Measurements from ENCODE around the gene CDKAL1.

The CDKAL1 gene

GRCh38 chr6:20569000-20569610 is 34.8 kb downstream of the CDKAL1 start:
- H3K4me1 ChIP-seq (ENCODE audit: control insufficient read depth in 1 of 2, insufficient read depth in 2 of 2, low read length in 2 of 2), result no peaks in the 10 kb centered on the region
- H3K27me3 ChIP-seq (ENCODE audit: control insufficient read depth in 1 of 2, insufficient read depth in 2 of 2, low read length in 2 of 2), result no peaks in the 10 kb centered on the region
- H3K27ac ChIP-seq (ENCODE audit: low read depth, low read length), result no peak overlapping the region
- H3K9ac ChIP-seq (ENCODE audit: low read depth in 1 of 2, low read length in 2 of 2), result no peak overlapping the region
- no peaks in the 10 kb centered on the region for H3K36me3 ChIP-seq (ENCODE audit: control insufficient read depth in 1 of 2, insufficient read depth in 2 of 2, low read length in 2 of 2)
- no peaks in the 10 kb centered on the region for H3K9me3 ChIP-seq (ENCODE audit: control insufficient read depth in 1 of 2, low read length in 2 of 2)
- no peak overlapping the region for H3K4me3 ChIP-seq (ENCODE audit: low read depth in 1 of 2, low read length in 2 of 2)

- Histone ChIP-seq H3K9me3 (ENCODE audit: control insufficient read depth in 1 of 2, low read length in 2 of 2) (no peaks in the 10 kb centered on the region), H3K36me3 (ENCODE audit: control insufficient read depth in 1 of 2, insufficient read depth in 2 of 2, low read length in 2 of 2) (peaks cover 0 to 2% of the 10 kb centered on the region in 2 donors), H3K4me1 (ENCODE audit: control insufficient read depth in 1 of 2, insufficient read depth in 2 of 2, low read length in 2 of 2) (no peaks in the 10 kb centered on the region), H3K9ac (ENCODE audit: low read depth in 1 of 2, low read length in 2 of 2) (no peak overlapping the region), H3K27ac (ENCODE audit: low read depth, low read length) (no peak overlapping the region), H3K27me3 (ENCODE audit: control insufficient read depth in 1 of 2, insufficient read depth in 2 of 2, low read length in 2 of 2) (no peaks in the 10 kb centered on the region), H3K4me3 (ENCODE audit: low read depth in 1 of 2, low read length in 2 of 2) (no peak overlapping the region)
These were observed 37.0 kb downstream of the CDKAL1 start for GRCh38 chr6:20571261-20571660.

- no peaks in the 10 kb centered on the region for H3K27me3 ChIP-seq (ENCODE audit: control insufficient read depth in 1 of 2, insufficient read depth in 2 of 2, low read length in 2 of 2)
- peaks cover 0 to 7% of the 10 kb centered on the region in 2 donors for H3K36me3 ChIP-seq (ENCODE audit: control insufficient read depth in 1 of 2, insufficient read depth in 2 of 2, low read length in 2 of 2)
- H3K4me1 ChIP-seq (ENCODE audit: control insufficient read depth in 1 of 2, insufficient read depth in 2 of 2, low read length in 2 of 2), result no peaks in the 10 kb centered on the region
- no peaks in the 10 kb centered on the region for H3K9me3 ChIP-seq (ENCODE audit: control insufficient read depth in 1 of 2, low read length in 2 of 2)
- no peak overlapping the region for H3K9ac ChIP-seq (ENCODE audit: low read depth in 1 of 2, low read length in 2 of 2)
- no peak overlapping the region for H3K4me3 ChIP-seq (ENCODE audit: low read depth in 1 of 2, low read length in 2 of 2)
- no peak overlapping the region for H3K27ac ChIP-seq (ENCODE audit: low read depth, low read length)
These were observed 38.0 kb downstream of the CDKAL1 start for GRCh38 chr6:20572288-20572687.

GRCh38 chr6:20572940-20573339 is 38.7 kb downstream of the CDKAL1 start:
- no peak overlapping the region for H3K4me3 ChIP-seq (ENCODE audit: low read depth in 1 of 2, low read length in 2 of 2)
- H3K4me1 ChIP-seq (ENCODE audit: control insufficient read depth in 1 of 2, insufficient read depth in 2 of 2, low read length in 2 of 2), result no peaks in the 10 kb centered on the region
- H3K27me3 ChIP-seq (ENCODE audit: control insufficient read depth in 1 of 2, insufficient read depth in 2 of 2, low read length in 2 of 2), result no peaks in the 10 kb centered on the region
- peaks cover 0 to 9% of the 10 kb centered on the region in 2 donors for H3K36me3 ChIP-seq (ENCODE audit: control insufficient read depth in 1 of 2, insufficient read depth in 2 of 2, low read length in 2 of 2)
- H3K9me3 ChIP-seq (ENCODE audit: control insufficient read depth in 1 of 2, low read length in 2 of 2), result no peaks in the 10 kb centered on the region
- no peak overlapping the region for H3K9ac ChIP-seq (ENCODE audit: low read depth in 1 of 2, low read length in 2 of 2)
- H3K27ac ChIP-seq (ENCODE audit: low read depth, low read length), result no peak overlapping the region

DNA sequence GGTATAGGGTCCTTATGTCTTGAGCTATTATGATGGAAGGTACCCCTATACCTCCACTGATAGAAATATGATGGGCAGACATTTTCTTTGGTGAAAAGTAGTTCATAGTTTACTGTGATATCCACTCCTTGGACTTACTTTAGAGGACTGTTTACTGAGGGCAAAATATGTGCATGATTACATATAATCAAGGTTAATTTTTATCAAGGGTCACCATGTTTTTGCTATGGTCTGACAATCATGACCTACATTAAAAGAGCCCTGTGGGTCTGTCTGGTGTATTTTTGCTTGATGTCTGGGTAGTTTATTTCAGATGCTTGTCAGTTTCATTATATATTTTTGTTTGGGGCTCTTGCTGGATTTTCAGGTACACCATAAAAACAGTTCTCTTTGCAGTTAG is 40.1 kb downstream of the CDKAL1 start:
- H3K9me3 ChIP-seq (ENCODE audit: control insufficient read depth in 1 of 2, low read length in 2 of 2), result no peaks in the 10 kb centered on the region
- no peak overlapping the region for H3K27ac ChIP-seq (ENCODE audit: low read depth, low read length)
- H3K27me3 ChIP-seq (ENCODE audit: control insufficient read depth in 1 of 2, insufficient read depth in 2 of 2, low read length in 2 of 2), result no peaks in the 10 kb centered on the region
- H3K9ac ChIP-seq (ENCODE audit: low read depth in 1 of 2, low read length in 2 of 2), result no peak overlapping the region
- H3K36me3 ChIP-seq (ENCODE audit: control insufficient read depth in 1 of 2, insufficient read depth in 2 of 2, low read length in 2 of 2), result peaks cover 0 to 9% of the 10 kb centered on the region in 2 donors
- H3K4me1 ChIP-seq (ENCODE audit: control insufficient read depth in 1 of 2, insufficient read depth in 2 of 2, low read length in 2 of 2), result no peaks in the 10 kb centered on the region
- H3K4me3 ChIP-seq (ENCODE audit: low read depth in 1 of 2, low read length in 2 of 2), result no peak overlapping the region

DNA sequence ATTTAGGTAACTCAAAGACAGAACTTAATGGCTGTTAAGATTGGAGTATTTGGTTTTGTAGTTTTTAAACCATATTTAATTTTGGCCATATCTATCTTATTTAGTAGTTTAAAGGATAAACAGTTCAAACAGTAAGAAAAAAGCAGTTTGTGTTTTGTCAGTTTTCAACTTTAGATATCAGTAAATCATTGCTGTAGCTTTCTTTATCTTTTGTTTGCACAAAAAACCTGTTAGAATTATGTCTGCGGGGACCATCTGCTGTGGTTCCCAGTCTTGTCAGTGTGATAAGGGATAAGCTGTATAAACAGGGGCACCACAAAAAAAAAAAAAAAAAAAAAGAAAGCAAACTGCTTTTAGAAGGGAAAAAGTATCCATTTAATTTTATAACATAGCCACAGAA is 40.9 kb downstream of the CDKAL1 start:
- Histone ChIP-seq H3K4me3 (ENCODE audit: low read depth in 1 of 2, low read length in 2 of 2) (no peak overlapping the region), H3K27ac (ENCODE audit: low read depth, low read length) (no peak overlapping the region), H3K4me1 (ENCODE audit: control insufficient read depth in 1 of 2, insufficient read depth in 2 of 2, low read length in 2 of 2) (no peaks in the 10 kb centered on the region), H3K27me3 (ENCODE audit: control insufficient read depth in 1 of 2, insufficient read depth in 2 of 2, low read length in 2 of 2) (no peaks in the 10 kb centered on the region), H3K36me3 (ENCODE audit: control insufficient read depth in 1 of 2, insufficient read depth in 2 of 2, low read length in 2 of 2) (peaks cover 0 to 9% of the 10 kb centered on the region in 2 donors), H3K9ac (ENCODE audit: low read depth in 1 of 2, low read length in 2 of 2) (no peak overlapping the region), H3K9me3 (ENCODE audit: control insufficient read depth in 1 of 2, low read length in 2 of 2) (no peaks in the 10 kb centered on the region)

- H3K27me3 ChIP-seq (ENCODE audit: control insufficient read depth in 1 of 2, insufficient read depth in 2 of 2, low read length in 2 of 2), result no peaks in the 10 kb centered on the region
- no peak overlapping the region for H3K27ac ChIP-seq (ENCODE audit: low read depth, low read length)
- no peak overlapping the region for H3K9ac ChIP-seq (ENCODE audit: low read depth in 1 of 2, low read length in 2 of 2)
- H3K36me3 ChIP-seq (ENCODE audit: control insufficient read depth in 1 of 2, insufficient read depth in 2 of 2, low read length in 2 of 2), result peaks cover 0 to 9% of the 10 kb centered on the region in 2 donors
- no peaks in the 10 kb centered on the region for H3K4me1 ChIP-seq (ENCODE audit: control insufficient read depth in 1 of 2, insufficient read depth in 2 of 2, low read length in 2 of 2)
- H3K4me3 ChIP-seq (ENCODE audit: low read depth in 1 of 2, low read length in 2 of 2), result no peak overlapping the region
- no peaks in the 10 kb centered on the region for H3K9me3 ChIP-seq (ENCODE audit: control insufficient read depth in 1 of 2, low read length in 2 of 2)
These were observed 41.6 kb downstream of the CDKAL1 start for GRCh38 chr6:20575704-20576451.

- no peak overlapping the region for H3K27ac ChIP-seq (ENCODE audit: low read depth, low read length)
- H3K9ac ChIP-seq (ENCODE audit: low read depth in 1 of 2, low read length in 2 of 2), result no peak overlapping the region
- H3K4me1 ChIP-seq (ENCODE audit: control insufficient read depth in 1 of 2, insufficient read depth in 2 of 2, low read length in 2 of 2), result no peaks in the 10 kb centered on the region
- no peak overlapping the region for H3K4me3 ChIP-seq (ENCODE audit: low read depth in 1 of 2, low read length in 2 of 2)
- no peaks in the 10 kb centered on the region for H3K27me3 ChIP-seq (ENCODE audit: control insufficient read depth in 1 of 2, insufficient read depth in 2 of 2, low read length in 2 of 2)
- H3K36me3 ChIP-seq (ENCODE audit: control insufficient read depth in 1 of 2, insufficient read depth in 2 of 2, low read length in 2 of 2), result peaks cover 0 to 9% of the 10 kb centered on the region in 2 donors
- H3K9me3 ChIP-seq (ENCODE audit: control insufficient read depth in 1 of 2, low read length in 2 of 2), result no peaks in the 10 kb centered on the region
These were observed 43.0 kb downstream of the CDKAL1 start for GRCh38 chr6:20577173-20577688.

DNA sequence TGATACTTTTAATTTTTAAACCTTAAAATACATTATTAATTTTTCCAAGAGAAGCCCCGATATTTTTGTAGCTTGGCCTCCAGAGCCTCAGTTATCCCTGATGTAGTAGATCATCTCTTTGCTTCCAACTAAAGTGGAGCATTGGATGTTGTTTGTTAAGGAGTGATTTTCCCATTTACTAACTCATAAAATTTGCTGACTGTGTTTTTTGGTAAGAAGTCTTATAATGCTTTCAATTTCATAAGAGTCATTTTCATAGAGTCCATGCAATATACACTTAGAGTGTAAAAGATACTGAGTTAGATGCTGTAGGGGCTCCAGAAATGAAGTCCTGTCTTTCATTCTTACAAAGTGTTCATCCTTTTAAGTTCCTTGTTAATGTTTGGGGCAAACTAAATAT is 46.8 kb downstream of the CDKAL1 start:
- Histone ChIP-seq H3K9me3 (ENCODE audit: control insufficient read depth in 1 of 2, low read length in 2 of 2) (no peaks in the 10 kb centered on the region), H3K4me3 (ENCODE audit: low read depth in 1 of 2, low read length in 2 of 2) (no peak overlapping the region), H3K4me1 (ENCODE audit: control insufficient read depth in 1 of 2, insufficient read depth in 2 of 2, low read length in 2 of 2) (no peaks in the 10 kb centered on the region), H3K27me3 (ENCODE audit: control insufficient read depth in 1 of 2, insufficient read depth in 2 of 2, low read length in 2 of 2) (no peaks in the 10 kb centered on the region), H3K27ac (ENCODE audit: low read depth, low read length) (no peak overlapping the region), H3K9ac (ENCODE audit: low read depth in 1 of 2, low read length in 2 of 2) (no peak overlapping the region), H3K36me3 (ENCODE audit: control insufficient read depth in 1 of 2, insufficient read depth in 2 of 2, low read length in 2 of 2) (peaks cover 0 to 7% of the 10 kb centered on the region in 2 donors)

- no peak overlapping the region for H3K9ac ChIP-seq (ENCODE audit: low read depth in 1 of 2, low read length in 2 of 2)
- H3K27ac ChIP-seq (ENCODE audit: low read depth, low read length), result no peak overlapping the region
- no peaks in the 10 kb centered on the region for H3K27me3 ChIP-seq (ENCODE audit: control insufficient read depth in 1 of 2, insufficient read depth in 2 of 2, low read length in 2 of 2)
- no peaks in the 10 kb centered on the region for H3K9me3 ChIP-seq (ENCODE audit: control insufficient read depth in 1 of 2, low read length in 2 of 2)
- H3K4me1 ChIP-seq (ENCODE audit: control insufficient read depth in 1 of 2, insufficient read depth in 2 of 2, low read length in 2 of 2), result no peaks in the 10 kb centered on the region
- no peak overlapping the region for H3K4me3 ChIP-seq (ENCODE audit: low read depth in 1 of 2, low read length in 2 of 2)
- H3K36me3 ChIP-seq (ENCODE audit: control insufficient read depth in 1 of 2, insufficient read depth in 2 of 2, low read length in 2 of 2), result no peaks in the 10 kb centered on the region
These were observed 48.6 kb downstream of the CDKAL1 start for GRCh38 chr6:20582586-20583443.
